NCI-H2107 treated with DMSO at 0.1 percent for 48 hours (cell line): ENCODE measurements around the gene LRRFIP1.

ENCODE experiments used
- DNase-seq: peaks from one replicate; lab custom pipeline; 2025; ENCODE audit not compliant: unreplicated experiment; lab: John Stamatoyannopoulos, UW

Gene LRRFIP1

GRCh38 chr2:237824085-237824484, 196.7 kb downstream of the LRRFIP1 start:
- DNase-seq: no peak

DNA sequence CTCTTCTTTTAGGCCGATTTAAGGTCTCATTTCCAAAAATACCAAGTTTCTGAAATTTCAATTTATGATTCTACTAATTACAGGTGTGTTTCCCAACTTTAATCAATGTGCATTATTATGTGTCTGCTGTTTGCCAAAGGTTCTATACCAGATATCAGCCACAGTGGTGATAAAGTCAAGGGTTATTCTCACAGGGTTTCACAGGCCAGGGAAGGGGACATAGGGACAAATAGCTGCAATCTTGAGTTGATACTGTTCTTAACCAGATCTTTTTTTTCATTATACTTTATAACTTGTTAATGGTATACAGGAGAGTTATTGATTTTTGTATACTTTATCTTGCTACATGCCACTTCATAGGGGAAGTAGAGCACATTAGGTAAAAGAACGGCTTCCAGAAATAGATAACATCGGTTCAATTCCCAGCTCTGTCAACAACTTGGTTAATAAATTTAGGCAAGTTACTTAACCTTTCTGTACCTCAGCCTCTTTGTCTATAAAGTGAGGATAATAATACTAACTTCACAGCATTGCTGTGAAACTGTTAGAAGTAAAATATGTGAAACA, 200.1 kb downstream of the LRRFIP1 start:
- no peak for DNase-seq
